Measurements from ENCODE around the gene SH3GLB1.

The SH3GLB1 gene

GRCh38 chr1:86739648-86740509 lies 35.5 kb downstream of the SH3GLB1 start:
- DNase-seq = no peak

GRCh38 chr1:86741947-86742572 lies 37.7 kb downstream of the SH3GLB1 start:
- DNase-seq = no peak

DNA sequence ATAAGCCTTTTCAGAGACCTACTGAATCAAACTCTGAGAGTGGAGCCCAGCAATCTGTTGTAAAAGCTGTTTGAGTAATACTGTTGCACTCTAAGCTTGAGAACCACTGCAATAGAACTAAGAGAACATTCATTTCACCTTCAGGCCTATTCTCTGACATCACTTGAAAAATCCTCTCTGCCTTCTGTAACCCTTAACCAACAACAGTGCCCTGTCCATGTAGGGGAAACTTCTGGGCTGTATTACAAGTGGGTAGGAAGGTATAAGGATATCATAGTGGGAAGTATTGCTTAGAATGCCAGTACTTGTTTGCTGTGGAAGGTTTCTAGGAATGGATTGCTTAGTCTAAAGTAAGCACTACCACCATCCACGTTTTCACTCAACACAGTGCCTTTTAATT lies 42.9 kb downstream of the SH3GLB1 start:
- no peak for DNase-seq

- no peak for DNase-seq
These were observed 44.4 kb downstream of the SH3GLB1 start for GRCh38 chr1:86748622-86749373.

DNA sequence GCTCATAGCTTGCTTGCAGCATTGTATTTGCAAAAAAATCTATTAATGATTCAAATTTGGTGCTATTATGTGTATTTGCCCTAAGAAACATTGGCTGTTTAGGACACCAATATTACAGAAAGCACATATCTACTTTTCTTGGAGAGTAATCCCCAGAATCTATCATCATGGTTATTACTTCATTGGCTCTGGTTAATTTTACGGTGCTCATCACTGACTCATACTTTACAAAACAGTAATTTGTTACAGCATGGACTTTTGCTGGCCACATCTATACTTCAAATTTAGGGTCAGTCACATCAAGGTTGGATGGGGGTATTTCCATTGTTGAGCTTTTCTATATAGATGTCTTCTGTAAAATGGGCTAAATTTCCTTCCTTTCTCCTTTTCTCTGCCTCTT lies 45.7 kb downstream of the SH3GLB1 start:
- no peak for DNase-seq

- DNase-seq = no peak
These were observed 46.2 kb downstream of the SH3GLB1 start for GRCh38 chr1:86750530-86750929.

- DNase-seq = no peak
These were observed 47.5 kb downstream of the SH3GLB1 start for GRCh38 chr1:86751923-86752322.

- no peak for DNase-seq
These were observed 49.3 kb downstream of the SH3GLB1 start for GRCh38 chr1:86753700-86754099.

- no peak for DNase-seq
These were observed 50.0 kb downstream of the SH3GLB1 start for GRCh38 chr1:86754265-86754974.

GRCh38 chr1:86756062-86756406 lies 51.7 kb downstream of the SH3GLB1 start:
- no peak for DNase-seq

- DNase-seq = no peak
These were observed 53.1 kb downstream of the SH3GLB1 start for GRCh38 chr1:86757272-86757984.

GRCh38 chr1:86758570-86758969 lies 54.2 kb downstream of the SH3GLB1 start:
- no peak for DNase-seq

DNA sequence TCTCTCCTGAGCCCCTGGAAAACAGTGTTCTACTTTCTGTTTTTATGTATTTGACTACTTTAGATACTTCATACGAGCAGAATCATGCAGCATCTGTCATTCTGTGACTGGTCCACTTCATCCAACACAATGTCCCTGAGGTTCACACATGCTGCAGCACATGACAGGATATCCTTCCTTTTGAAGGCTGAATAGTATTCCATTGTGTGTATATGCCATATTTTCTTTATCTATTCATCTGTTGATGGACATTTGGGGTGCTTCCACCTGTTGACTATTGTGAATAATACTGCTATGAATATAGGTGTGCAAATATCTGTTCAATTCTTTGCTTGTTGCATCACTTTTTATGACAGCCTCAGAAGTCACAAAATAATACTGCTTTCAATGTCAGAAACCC lies 55.8 kb downstream of the SH3GLB1 start:
- DNase-seq = no peak

GRCh38 chr1:86762336-86762735 lies 58.0 kb downstream of the SH3GLB1 start:
- no peak for DNase-seq

GRCh38 chr1:86764523-86764922 lies 60.1 kb downstream of the SH3GLB1 start:
- no peak for DNase-seq

DNA sequence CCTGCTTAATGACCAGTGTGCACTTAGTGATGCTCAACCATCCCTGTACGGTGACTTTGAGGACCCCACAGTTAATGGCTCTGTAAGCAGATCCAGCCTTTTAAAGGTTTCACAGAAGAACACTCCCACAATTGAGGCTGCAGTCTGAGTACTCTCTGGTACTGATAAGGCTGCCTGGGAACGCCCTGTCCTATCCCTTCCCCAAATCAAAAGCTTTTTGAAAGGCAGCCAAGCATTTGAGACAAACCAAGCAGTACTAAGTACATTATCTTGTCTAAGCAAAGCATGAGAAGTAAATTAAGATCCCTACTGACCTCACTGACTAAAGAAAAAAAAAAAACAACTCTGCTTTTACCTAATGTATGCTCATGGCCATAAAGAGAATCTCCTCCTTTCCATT lies 60.7 kb downstream of the SH3GLB1 start:
- DNase-seq = no peak

GRCh38 chr1:86765674-86766073 lies 61.3 kb downstream of the SH3GLB1 start:
- DNase-seq = no peak

DNA sequence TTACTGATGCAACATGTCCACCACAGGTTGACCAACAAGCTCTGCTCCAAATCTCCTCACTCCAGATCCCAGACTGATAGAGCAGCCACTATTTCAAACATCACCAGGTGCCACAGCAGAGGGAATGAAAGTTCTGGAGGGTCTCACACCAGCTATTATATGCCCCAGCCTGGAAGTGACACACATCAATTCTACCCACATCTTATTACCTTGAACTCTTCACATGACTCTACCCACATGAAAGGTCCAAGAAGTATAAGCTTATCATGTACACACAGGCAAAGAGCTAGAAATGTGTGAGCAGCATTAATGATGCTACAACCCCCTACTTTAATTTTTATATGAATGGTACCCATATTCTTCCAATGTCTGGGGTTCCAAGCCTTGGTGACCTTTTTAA lies 64.2 kb downstream of the SH3GLB1 start:
- no peak for DNase-seq

DNA sequence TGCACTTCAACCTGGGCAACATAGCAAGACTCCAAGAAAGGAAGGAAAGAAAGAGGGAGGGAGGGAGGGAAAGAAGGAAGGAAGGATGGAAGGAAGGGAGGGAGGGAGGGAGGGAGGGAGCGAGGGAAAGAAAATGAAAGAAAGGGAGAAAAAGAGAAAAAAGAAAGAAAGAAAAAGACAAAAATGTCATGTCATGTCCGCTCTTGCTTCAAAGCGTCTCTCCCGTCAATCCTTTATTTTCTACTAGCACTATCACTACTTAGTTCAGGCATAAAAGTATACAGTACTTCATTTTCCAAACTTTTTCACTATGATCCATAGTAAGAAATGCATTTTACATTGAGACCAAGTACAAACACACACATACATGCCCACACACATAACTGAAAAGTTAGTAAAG lies 64.7 kb downstream of the SH3GLB1 start:
- no peak for DNase-seq

DNA sequence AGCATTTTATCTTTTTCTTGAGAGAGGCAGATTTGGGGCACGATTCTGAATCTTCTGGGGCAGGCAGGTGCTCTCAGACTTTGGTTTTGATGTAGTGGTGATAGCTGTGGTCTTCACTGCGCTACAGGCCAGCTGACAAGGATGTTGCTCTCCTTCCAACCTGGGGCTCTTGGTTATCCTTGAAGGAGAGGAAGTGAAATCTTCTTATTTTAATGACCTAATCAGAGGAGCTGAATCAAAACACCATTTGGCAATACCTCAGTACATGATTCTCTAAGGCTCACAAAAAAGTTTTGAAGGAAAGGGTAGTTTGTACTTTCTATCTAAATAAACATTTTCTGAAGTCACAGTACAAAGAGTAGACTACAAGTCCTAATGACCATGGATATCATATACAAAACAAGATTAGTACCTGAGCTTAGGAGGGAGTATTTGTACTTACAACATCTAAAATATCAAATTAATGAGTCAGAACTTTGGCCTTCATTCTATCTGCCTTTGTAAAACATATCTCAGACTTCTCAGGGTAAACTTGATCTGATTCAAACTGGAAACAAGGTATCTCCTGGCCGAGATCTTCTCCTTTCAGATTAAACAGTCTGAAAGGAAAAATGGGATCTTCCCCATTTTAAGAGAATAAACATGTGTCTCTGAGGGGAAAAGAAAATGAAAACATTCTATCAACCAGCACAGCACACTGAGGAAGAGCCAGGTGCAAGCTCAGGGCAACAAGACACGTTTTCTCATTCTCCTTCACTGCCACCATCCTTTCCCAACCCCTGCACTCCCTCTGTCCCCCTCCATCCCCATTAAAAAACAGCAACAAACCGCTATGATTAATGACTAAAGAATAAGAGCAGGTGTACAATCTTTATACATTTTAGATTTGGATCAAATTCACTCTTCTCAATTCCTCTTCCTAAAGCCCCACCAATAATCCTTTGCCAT lies 69.2 kb downstream of the SH3GLB1 start:
- no peak for DNase-seq

All from DMS 273 treated with DMSO at 0.1 percent for 48 hours (cell line).